Lower leg skin (tissue), 4 donors: ENCODE results near the gene ATP4B. TPM values are rescaled to one million over a fixed set of nuclear protein-coding genes. Genes with fewer than 3 reads are reported as not detected.

Experiments used
- DNase-seq, 2 donors: peaks; one replicate each; pipeline ENCODE4 v3.0.0-alpha.2; 2019; ENCODE audit warnings: low spot score in 2 of 2
- H3K4me3 ChIP-seq: fragments of 200-600 bp; sonication (generic); 2 replicates; pipeline ENCODE4 v1.5.1; 2017; ENCODE audit warnings: mild to moderate bottlenecking, low read depth; ENCODE audit not compliant: poor library complexity, severe bottlenecking
- POLR2A ChIP-seq, 2 donors: fragments of 450-650 bp; IDR thresholded peaks; one replicate each; pipeline ENCODE4 v1.6.1; 2016 to 2017; ENCODE audit warnings: antibody characterized with exemption in 2 of 2, mild to moderate bottlenecking in 1 of 2, moderate library complexity in 1 of 2
- whole genome bisulfite sequencing, 2 donors: methylation state at CpG; one replicate each; pipeline ENCODE4 v1.1.5; 2018; 5-methylcytosine and 5-hydroxymethylcytosine counted together
- intact Hi-C: fragments of 100-400 bp; cut with DNase I; formaldehyde crosslinking; loops from one replicate; pipeline ENCODE4 v1.15.0; 2023; ENCODE audit warnings: low total_unique reads
- total RNA-seq, 4 donors: library from RNA; depleted of rRNA; stranded (reverse); fragments of >200 nt; gene quantifications; one replicate each; pipeline ENCODE4 v1.1.0, GENCODE V29; 2016
- TF ChIP-seq, protein P1 (sequence below), 3 donors: fragments of 450-650 bp; IDR thresholded peaks; one replicate each; pipeline ENCODE4 v1.5.1; 2016; ENCODE audit warnings: antibody characterized with exemption in 3 of 3, mild to moderate bottlenecking in 3 of 3, moderate library complexity in 2 of 3

Gene ATP4B
- total RNA-seq, 4 donors from 2014 or later: not detected

GRCh38 chr13:113636266-113636963 is 21.6 kb downstream of the ATP4B start:
- intact Hi-C loops: no loop called here
- peak in 1 of 2 donors; percentile 72 for DNase-seq
- TF ChIP-seq POLR2A (IDR thresholded peaks at IDR 0.05): no peak
- TF ChIP-seq, protein P1, sequence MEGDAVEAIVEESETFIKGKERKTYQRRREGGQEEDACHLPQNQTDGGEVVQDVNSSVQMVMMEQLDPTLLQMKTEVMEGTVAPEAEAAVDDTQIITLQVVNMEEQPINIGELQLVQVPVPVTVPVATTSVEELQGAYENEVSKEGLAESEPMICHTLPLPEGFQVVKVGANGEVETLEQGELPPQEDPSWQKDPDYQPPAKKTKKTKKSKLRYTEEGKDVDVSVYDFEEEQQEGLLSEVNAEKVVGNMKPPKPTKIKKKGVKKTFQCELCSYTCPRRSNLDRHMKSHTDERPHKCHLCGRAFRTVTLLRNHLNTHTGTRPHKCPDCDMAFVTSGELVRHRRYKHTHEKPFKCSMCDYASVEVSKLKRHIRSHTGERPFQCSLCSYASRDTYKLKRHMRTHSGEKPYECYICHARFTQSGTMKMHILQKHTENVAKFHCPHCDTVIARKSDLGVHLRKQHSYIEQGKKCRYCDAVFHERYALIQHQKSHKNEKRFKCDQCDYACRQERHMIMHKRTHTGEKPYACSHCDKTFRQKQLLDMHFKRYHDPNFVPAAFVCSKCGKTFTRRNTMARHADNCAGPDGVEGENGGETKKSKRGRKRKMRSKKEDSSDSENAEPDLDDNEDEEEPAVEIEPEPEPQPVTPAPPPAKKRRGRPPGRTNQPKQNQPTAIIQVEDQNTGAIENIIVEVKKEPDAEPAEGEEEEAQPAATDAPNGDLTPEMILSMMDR (IDR thresholded peaks at IDR 0.05): no peak
- 96 to 97% methylated on average over 24 of the region's 24 CpGs for WGBS, 2 donors
- H3K4me3 ChIP-seq: no peak overlapping the region

GRCh38 chr13:113635709-113636108 is 22.3 kb downstream of the ATP4B start:
- intact Hi-C loops: no loop called here
- TF ChIP-seq POLR2A (IDR thresholded peaks at IDR 0.05): no peak
- TF ChIP-seq, protein P1 (IDR thresholded peaks at IDR 0.05): no peak
- DNase-seq: no peak
- no peak overlapping the region for H3K4me3 ChIP-seq
- WGBS, 2 donors: 95 to 98% methylated on average over 25 of the region's 25 CpGs

GRCh38 chr13:113635048-113635420 is 23.0 kb downstream of the ATP4B start:
- TF ChIP-seq, protein P1 (IDR thresholded peaks at IDR 0.05): no peak
- no peak for TF ChIP-seq POLR2A (IDR thresholded peaks at IDR 0.05)
- no peak overlapping the region for H3K4me3 ChIP-seq
- intact Hi-C loops: no loop called here
- no peak for DNase-seq
- 89 to 96% methylated on average over 3 to 7 of the region's 7 CpGs for WGBS, 2 donors

- DNase-seq: no peak
- no peak overlapping the region for H3K4me3 ChIP-seq
- TF ChIP-seq, protein P1 (IDR thresholded peaks at IDR 0.05): no peak
- TF ChIP-seq POLR2A (IDR thresholded peaks at IDR 0.05): no peak
- WGBS, 2 donors: 96% methylated on average over 16 of the region's 16 CpGs
- intact Hi-C loops: no loop called here
These were observed 23.5 kb downstream of the ATP4B start for GRCh38 chr13:113634279-113635047.

DNA sequence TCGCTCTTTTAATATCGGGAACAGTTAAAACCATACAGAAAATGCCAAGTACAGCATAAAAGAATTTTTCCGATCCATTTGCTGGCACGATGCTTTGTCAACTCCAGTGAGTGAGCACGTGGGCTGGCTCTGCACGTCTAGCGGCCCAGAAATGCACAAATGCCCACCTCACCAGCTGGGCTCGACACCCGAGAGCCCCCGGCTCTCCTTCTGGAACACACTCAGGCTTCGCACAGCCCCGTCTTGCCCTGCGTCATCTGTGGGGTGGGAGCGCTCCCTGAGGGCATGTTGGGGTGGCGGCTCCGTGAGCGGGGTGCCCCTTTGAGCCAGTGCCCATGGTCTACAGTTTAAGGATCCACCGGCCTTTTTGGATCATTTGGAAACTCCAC is 24.5 kb downstream of the ATP4B start:
- DNase-seq: no peak
- WGBS, 2 donors: 94 to 96% methylated on average over 18 of the region's 18 CpGs
- no peak overlapping the region for H3K4me3 ChIP-seq
- TF ChIP-seq POLR2A (IDR thresholded peaks at IDR 0.05): no peak
- TF ChIP-seq, protein P1 (IDR thresholded peaks at IDR 0.05): no peak
- intact Hi-C loops: no loop called here
